NCI-H1105 (cell line): ENCODE results near the gene CHRNA5.

Experiments used
- DNase-seq: peaks from one replicate; lab custom pipeline; 2025; lab: John Stamatoyannopoulos, UW

The CHRNA5 gene

DNA sequence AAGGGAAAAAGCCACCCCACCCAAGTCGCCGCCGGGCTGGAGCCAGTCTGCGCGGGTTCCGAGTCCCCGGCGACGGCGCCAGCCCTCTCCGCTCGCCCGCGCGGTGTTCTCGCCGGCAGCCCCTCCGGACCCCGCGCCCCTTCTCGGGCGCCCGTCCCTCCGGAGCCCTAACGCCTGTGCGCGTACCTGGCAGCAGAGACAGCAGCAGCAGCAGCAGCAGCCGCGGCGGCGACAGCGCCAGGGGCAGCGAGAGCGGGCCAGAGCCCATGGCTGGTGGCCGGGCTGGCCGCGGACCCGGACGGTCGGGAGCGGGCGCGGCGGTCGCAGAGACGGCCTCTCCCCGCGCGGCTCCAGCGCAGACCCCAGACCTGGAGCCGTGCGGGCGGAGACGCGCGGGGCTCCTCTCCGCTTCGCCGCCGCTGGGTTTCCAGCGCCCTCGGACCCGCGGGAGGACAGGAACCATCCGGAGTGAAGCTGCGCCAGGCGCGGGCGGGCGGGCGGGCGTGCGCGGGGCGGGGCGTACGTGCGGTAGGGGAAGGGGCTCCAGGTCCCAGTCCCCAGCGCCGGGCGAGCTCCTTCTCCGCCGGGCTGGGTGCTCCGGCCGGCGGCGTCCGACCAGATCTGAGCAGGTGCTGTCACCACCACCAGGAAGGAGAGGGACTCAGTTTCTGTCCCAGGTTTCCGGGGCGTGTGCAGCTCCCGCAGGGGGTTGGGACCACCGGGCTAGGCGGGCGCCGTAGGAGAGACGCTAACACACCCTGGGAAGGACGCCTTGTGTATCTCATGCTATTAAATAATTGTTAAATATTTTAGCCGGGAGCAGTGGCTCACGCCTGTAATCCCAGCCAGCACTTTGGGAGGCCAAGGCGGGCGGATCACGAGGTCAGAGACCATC lies 55.5 kb downstream of the CHRNA5 start, which contains the start of gene CHRNA3:
CHRNA3 (minus strand) TSS at position 470 of the 895 bp plus-strand sequence; CDS start at position 268, 202 bp downstream.
- no peak for DNase-seq

DNA sequence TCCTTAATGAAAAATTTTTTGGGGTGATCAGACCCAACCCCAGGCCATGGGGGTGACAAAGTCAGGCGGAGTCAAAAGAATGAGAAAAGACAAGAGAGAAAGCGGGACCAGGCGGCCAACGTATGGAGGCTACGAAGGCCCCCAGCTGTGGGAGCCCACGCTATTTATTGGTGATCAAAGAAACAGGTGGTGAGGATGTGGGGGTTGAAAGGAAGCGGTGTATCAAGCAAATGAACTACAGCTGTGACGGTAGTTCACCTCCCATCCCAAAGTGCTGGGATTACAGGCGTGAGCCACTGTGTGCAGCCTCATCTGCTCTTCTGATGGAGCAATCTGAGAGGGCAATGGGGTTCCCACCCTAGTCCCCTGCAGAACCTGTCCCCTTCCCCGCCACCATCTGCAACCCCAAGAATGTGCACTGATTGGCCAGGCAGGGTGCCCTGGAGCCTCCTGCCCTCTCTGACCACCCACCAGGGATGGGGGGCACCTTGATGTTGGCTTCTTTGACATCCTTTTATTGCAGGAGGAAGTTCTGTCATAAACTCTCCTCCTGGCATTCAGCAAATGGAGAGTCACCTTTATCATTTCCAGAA lies 56.6 kb downstream of the CHRNA5 start:
- DNase-seq, result no peak

DNA sequence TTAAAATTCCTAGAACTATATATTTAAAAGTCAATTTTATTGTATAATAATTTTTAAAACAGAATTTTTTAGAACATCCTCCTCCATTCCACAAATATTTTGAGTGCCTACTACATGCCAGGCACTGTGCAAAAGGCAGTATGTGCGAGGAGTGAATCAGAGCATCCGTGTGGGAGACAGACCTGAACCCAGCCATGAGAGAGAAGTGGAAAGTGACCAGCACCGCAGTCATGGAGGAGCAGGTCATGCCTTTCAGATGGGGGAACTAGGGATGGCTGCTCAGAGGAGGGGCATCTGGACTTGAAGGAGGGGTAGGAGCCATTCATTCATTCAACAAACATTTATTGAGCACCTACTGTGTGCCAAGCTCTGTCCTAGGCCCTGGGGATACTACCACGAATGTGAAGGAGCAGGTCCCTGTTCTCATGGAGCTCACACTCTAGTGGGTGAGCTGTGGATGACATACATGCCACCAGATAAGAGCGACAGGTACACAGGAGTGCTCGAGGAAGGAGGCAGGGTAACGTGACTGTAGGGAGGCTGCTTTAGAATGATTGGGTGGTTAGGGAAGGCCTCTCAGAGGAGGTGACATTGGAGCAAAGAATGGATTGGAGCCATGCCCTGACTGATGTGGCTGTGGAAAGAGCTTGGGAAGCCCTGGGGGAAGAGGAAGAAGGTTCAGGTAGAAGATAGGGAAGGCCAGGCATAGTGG lies 58.6 kb downstream of the CHRNA5 start:
- no peak for DNase-seq

DNA sequence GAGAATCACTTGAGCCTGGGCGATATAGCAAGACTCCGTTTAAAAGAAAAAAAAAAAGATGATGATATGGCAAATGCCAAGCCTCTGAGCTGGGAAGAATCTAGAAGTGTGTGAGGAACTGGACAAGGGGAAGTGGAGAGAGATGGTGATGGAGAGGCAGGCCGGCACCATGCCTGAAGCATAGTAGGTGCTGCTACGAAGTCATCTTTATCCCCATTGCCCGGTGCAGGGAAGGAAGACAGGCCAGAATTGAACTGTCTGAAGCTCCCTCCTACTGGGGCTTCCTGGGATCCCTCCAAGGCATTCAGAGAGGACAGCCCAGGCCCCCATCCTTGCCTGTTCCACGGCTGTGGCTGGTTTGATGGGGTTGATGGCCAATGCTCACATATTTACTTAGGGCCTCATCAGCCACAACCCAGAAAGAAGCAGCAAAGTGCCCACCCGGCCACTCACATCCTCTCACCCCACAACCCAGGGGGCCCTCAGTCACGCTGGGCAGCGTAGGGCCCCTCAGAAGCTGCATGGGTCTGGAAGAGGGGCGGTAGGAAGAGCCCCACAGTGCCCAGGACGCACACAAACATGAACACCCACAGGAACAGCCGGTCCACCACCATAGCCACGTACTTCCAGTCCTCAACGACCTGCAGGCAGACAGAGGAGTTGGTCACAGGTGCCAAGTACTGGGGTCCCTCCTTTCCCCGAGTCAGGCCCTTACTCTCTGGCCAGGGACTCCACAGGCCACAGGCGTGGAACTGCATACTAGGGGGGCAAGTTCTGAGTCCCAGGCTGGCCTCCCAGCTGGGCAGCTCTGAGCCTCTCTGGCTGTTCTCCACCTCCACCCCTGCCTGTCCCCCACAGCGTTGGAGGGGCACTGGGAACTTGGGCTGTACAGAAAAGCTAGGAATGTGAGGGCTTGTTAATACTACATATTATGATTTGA lies 59.6 kb downstream of the CHRNA5 start:
- DNase-seq, result no peak

DNA sequence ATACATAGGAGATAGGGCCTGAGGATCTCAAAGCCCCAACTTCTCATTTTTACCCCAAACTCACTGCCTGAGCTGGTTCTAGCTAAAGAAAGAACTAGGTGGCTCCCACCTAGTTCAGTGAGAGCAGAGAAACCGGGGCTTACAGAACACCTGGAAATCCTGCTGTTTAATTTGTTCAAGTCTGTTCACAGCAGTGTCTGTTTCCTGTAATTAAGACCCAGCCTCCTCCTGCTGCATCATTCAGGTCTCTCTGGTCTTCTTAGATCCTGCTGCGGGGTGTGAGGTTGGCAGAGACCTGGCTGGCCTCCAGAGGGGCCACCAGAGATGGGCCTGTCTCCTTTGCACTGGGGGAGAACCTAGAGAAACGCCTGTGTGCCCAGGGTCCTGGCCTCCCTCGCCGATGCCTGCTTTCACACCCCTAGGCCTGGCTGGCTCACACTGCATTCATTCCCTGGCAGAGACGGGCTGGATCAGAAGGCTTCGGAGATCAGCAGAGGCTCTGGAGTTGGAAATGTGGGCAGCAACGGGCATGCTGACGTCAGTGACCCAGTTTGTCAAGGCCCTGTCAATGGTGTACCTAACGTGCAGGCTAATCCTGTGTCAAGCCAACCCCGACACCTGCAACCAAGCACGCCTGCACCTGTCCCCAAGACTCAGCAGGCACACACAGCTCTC lies 60.4 kb downstream of the CHRNA5 start:
- peak; percentile 39 for DNase-seq

DNA sequence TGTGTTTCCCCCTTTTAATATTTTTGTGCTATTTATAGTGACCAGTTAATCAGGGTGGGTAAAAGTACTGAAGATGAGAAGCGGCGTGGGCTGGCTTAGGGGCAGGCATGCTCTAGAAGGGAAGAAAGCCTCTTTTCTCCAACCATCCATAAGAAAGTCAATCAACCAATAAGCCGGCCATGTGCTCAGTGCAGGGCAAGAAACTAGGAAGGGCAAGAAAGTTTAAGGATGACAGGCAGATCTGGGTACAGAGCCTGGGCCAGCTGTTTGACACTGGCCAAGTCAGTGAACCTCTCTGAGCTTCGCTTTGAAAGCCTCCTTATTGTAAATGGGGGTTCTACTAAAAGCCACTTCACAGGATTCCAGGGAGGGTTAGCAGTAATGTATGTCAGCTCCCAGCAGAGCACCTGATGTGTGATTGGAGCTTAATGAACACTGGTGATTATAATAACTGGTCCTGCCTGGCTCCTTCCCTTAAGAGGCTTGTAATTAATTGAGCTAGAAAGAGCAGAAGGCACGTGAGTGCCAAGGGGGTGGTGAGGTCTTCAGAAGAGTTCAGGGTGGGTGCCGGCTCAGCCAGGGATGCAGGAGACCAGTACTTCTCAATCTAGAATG lies 61.2 kb downstream of the CHRNA5 start:
- DNase-seq, result no peak

DNA sequence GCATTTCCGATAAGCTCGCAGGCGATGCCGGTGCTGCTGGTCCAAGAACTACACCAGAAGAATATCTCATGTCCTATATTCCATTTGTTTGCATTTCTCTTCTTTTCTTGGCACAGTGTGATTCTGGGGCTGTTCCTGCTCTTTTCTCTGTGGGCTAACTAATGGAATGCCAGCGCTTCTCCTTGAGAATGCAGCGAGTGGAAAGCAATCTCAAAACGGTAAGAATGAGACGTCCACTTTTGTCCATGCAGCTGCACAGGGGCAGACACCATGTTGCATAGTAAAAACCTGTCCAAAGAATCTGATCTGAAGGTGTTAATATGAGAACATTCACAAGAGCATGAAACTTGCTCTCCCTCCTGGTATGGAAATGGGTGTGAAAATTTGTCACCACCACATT lies 62.0 kb downstream of the CHRNA5 start:
- no peak for DNase-seq

DNA sequence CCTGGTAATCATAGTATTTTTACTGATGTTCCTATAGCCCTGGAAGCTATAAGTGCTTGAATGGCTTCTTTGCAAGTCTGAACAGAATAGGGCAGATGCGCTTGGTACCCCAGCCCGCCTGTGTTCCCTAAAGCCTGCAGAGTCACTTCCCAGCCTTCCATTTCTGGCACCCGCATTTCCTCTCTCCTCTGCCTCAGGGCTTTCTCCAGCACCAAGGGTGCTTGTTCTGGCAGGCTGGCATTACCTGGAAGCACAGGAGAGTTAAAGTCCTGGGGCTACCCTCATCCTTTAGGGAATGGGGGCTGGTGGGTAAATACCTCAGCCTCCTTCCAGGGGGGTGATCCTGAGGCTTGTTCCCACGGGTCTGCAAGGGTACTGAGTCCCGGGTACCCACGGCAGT lies 62.9 kb downstream of the CHRNA5 start:
- no peak for DNase-seq

DNA sequence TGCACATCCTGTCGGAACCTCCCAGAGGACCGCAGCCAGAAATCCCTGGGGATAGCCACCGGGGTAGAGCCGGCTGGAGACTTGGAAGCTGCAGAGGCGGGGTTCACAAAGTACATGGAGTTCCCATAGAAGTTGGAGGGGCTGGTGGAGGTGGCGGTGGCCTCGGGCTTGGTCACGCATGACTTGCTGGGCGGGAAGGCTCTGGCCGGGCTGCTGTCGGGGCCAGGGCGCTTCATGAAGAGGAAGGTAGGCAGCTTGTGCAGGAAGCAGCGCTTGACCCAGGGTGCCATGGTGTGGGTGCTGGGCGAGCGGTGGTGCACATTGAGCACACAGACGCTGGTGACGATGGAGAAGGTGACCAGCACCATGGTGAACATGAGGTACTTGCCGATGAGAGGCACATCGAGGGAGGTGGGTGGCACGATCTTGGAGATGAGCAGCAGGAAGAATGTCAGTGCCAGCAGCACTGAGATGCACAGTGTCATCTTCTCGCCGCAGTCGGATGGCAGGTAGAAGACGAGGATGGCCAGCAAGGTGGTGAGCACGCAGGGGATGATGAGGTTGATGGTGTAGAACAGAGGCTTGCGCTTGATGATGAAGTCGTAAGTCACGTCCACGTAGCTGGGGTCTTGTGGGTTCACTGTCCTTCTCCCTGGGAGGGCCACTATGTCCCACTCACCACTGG lies 63.9 kb downstream of the CHRNA5 start:
- no peak for DNase-seq

DNA sequence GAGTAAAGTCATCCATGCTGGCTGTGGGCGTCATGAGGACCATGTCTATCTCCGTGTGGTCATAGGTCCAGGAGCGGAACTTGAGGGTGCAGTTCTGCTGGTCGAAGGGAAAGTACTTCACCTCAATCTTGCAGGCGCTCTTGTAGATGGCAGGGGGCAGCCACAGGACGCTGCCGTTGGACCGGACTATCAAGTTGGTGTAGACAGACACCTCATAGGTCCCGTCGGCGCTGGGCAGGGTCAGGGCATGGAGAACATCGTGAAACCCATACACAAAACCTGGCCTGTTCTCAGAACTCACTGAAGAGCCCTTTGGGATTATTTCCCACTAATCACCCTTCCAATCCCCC lies 64.4 kb downstream of the CHRNA5 start:
- DNase-seq, result no peak

DNA sequence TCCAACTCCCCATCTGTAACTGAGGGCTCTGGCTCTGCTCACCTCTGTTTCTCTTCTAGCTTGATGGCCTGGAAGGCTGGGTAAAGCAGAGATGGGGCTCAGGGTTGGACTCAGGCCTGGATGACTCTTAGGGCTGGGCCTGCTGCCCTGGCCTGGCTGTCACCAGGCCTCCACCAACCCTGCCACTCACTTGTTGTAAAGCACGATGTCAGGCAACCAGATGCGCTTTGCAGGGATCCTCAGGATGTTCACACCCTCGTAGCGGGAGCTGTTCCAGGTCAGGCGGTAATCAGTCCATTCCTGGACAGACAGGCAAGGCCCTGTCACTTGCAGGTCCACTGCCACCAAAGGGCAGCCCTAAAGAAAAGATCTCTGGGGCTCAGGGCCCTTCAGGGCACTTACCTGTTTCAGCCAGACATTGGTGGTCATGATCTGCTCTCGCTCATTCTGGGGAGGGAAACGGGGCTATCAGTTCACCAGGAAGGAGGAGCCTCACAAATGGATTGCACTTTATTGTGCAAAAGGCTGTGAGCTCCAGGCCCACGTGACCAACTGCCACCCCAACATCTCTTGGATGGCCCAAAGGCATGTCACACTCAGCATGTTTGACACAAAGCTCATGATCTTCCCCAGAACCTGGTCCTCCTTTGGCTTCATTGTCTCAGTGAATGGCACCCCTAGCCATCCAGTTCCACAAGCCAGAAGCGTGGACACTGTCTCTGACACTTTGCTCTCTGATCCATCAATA lies 65.7 kb downstream of the CHRNA5 start:
- no peak for DNase-seq

DNA sequence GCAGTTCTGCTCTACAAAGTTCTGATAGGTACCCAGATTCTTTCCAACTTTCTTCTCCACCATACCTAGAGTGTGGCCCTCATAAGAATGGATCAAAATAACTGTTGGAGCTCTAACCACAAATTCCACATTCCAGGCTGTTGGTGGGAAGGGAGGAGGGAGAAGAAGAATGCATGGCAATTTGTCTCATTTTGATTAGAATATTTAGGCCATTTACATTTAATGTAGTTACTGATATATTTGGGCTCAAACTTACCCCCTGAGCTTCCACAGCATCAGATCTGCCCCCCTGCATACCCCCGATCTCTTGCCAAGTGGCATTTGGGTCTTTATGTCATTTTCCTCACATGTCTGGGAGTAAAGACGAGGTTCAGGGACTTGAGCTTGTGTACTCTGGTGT lies 68.0 kb downstream of the CHRNA5 start:
- no peak for DNase-seq

DNA sequence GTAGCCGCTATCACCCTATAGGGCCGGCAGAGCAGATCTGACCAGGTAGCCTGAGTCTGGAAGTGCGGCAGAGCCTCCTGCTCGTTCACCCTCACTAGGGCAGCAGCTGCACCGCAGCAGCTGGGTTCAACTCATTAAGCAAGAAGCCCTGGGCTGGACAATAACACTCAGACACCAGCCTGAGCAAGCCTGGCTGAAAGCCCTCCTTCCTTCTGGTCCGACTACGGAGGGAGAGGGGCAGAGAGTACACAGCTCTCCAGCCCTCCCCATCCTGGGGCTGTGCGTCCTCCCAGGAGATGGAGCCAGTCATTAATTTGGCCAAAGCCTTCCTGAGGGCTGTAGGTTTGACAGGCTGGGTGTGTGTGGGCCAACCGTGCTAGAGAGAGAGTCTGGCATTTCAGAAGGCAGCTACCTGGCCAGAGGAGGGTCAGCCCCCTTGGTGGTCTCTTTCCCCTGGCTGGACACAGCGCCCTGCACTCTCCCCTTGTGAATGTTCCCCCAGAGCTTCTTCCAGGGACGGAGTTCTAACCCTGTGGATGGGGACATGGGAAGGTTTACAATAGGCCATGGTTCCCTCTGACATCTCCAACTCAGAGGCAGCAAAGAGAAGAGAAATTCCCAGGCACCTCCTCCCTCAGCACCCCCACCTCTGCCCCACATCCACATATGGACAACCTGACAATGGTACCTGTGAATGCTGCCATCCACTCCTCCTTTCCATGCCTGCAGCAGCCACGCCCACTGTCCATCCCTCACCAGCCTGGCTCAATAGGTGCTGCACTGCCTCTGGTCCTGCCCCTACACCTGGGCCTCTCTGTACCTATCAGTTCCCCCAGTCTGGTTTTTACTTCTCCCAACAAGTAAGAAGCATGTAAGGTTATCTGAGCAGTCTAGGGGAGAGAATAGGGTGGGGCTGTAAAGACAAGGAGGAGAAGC lies 69.2 kb downstream of the CHRNA5 start:
- no peak for DNase-seq

DNA sequence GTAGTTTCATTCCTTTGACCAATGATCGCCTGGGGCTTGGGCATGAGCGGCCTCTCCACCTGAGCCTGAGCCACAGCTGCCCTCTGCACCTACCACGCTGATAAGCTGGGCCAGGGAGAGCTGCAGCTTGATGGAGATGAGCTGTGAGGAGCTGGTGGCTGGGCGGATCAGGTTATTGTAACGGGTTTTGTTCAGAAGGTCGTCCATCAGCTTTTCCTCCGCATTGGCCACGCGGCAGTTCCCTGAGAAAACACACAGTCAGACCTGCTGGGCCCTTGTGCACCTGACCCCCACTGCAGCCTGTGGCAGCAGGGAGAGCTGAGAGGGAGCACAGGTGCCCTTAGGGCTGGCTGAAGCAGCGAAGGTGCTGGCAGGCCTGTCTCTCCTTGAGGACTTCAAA lies 70.0 kb downstream of the CHRNA5 start:
- DNase-seq, result no peak

DNA sequence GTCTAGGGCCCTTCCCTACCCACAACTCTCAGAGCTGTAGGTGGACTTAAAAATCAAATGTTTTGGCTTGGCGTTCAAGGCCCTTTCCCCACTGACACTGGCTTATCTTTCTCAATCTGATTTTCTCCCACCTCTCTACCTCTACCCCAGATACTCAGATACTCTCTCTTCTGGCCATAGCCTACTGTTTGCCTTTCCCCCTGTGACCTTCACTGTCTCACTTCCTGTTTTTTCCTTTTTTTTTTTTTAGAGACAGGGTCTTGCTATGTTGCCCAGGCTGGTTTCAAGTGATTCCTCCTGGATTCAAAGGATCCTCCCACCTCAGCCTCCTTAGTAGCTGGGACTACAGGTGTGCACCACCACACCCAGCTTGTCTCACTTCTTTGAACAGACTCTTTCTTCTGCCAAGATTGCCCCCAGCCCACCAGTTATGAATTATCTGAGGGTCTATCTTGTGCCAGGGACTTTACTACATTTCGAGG lies 71.1 kb downstream of the CHRNA5 start:
- DNase-seq, result no peak

DNA sequence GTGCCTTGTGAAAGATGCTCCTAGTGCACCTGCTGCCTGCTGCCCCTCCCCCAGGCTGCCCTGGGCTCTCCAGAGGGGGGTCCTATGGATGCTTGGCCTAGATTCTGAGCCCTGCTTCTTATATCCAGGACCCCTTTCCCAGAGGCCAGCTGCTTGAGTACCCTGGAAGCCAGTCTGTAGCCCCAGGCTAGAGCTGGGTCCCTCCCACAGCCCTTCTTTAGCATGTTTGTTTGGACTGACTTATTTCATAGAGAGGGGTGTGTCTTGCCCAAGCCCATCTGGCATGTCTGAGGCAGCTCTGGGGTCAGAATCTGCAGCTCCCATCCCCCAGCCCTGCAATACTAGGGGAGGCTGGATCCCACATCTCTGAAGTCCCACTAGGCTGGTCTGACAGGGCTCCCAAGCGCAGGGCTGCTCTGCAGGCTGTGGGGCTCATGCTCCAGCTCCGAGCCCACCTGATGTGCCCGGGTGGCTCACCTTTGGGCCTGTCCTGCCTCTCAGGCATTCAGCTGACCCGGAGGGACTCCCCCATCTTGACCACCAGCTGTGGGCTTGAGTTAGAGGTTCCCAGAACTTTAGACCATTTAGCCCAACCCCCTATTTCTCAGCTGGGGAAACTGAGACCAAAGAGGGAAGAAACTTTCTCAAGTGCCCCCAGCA lies 72.6 kb downstream of the CHRNA5 start:
- DNase-seq, result no peak

DNA sequence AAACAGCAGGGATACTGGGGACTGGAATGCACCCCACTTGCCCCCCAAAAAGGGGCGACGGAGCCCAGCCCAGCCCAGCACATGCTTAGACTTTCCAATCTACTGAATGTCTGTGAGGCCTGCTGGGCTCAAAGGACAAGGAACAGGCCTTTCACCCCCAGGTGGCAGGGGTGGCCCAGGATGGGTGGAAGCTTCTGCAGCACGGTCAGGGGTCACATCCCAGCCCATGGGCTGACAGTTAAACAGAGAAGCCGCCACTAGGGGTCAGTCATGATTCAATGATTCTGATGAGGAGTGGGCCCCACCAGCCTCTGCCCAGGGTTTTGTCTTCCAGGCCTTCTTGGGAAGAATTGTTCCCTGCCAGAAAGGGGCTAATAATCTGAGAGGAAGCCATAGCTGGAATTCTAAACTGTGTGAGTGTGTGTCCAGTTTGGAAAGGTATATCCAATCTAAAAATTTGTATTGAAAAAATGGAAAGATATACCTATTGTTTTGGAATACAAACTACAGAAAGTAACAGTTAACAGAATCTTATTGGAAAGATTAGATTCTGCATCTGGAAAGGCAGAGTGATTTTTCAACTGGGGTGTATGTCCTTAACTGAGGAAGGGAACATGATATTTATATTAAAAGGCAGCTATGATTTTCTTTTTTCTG lies 73.5 kb downstream of the CHRNA5 start:
- peak; percentile 65 for DNase-seq
